ENCODE measurements around the gene CXXC5.
"Not testable (repeated sequence)": the region's sequence is repeated elsewhere in the genome, so short reads cannot be mapped to it uniquely, and the experiment has no call there.

The CXXC5 gene

GRCh38 chr5:139648205-139649081 is at the start of gene CXXC5:
Gene CXXC5, plus strand, starts transcription at chr5:139648349. Its CDS starts 32,175 bp downstream, at chr5:139680524.
- DNase-seq (ENCODE audit: low read depth) = peak; percentile 49

GRCh38 chr5:139598601-139598965 is 49.6 kb upstream of the CXXC5 start:
- not testable (repeated sequence) for DNase-seq (ENCODE audit: low read depth)

- no peak for DNase-seq (ENCODE audit: low read depth)
Measured at GRCh38 chr5:139600336-139600949, 47.7 kb upstream of the CXXC5 start.

GRCh38 chr5:139601429-139601828 is 46.7 kb upstream of the CXXC5 start:
- no peak for DNase-seq (ENCODE audit: low read depth)

GRCh38 chr5:139601948-139602347 is 46.2 kb upstream of the CXXC5 start:
- DNase-seq (ENCODE audit: low read depth) = not testable (repeated sequence)

- DNase-seq (ENCODE audit: low read depth) = no peak
Measured at GRCh38 chr5:139605887-139606286, 42.3 kb upstream of the CXXC5 start.

GRCh38 chr5:139611703-139612584 is 36.2 kb upstream of the CXXC5 start:
- no peak for DNase-seq (ENCODE audit: low read depth)

GRCh38 chr5:139619861-139620260 is 28.3 kb upstream of the CXXC5 start:
- no peak for DNase-seq (ENCODE audit: low read depth)

GRCh38 chr5:139625398-139625797 is 22.8 kb upstream of the CXXC5 start:
- DNase-seq (ENCODE audit: low read depth) = not testable (repeated sequence)

GRCh38 chr5:139630855-139631254 is 17.3 kb upstream of the CXXC5 start:
- DNase-seq (ENCODE audit: low read depth) = no peak

- no peak for DNase-seq (ENCODE audit: low read depth)
Measured at GRCh38 chr5:139631520-139632165, 16.5 kb upstream of the CXXC5 start.

- peak; percentile 52 for DNase-seq (ENCODE audit: low read depth)
Measured at GRCh38 chr5:139633295-139634027, 14.7 kb upstream of the CXXC5 start.

GRCh38 chr5:139634028-139634325 is 14.2 kb upstream of the CXXC5 start:
- no peak for DNase-seq (ENCODE audit: low read depth)

GRCh38 chr5:139634541-139634940 is 13.6 kb upstream of the CXXC5 start:
- DNase-seq (ENCODE audit: low read depth) = no peak

- no peak for DNase-seq (ENCODE audit: low read depth)
Measured at GRCh38 chr5:139635191-139635590, 13.0 kb upstream of the CXXC5 start.

GRCh38 chr5:139635606-139636206 is 12.4 kb upstream of the CXXC5 start:
- DNase-seq (ENCODE audit: low read depth) = no peak

GRCh38 chr5:139636207-139636792 is 11.8 kb upstream of the CXXC5 start:
- DNase-seq (ENCODE audit: low read depth) = peak; percentile 65

GRCh38 chr5:139636975-139637408 is 11.2 kb upstream of the CXXC5 start:
- DNase-seq (ENCODE audit: low read depth) = no peak

- peak; percentile 49 for DNase-seq (ENCODE audit: low read depth)
Measured at GRCh38 chr5:139637438-139638089, 10.6 kb upstream of the CXXC5 start.
